ENCODE results near the gene UBXN10.

Gene UBXN10

DNA sequence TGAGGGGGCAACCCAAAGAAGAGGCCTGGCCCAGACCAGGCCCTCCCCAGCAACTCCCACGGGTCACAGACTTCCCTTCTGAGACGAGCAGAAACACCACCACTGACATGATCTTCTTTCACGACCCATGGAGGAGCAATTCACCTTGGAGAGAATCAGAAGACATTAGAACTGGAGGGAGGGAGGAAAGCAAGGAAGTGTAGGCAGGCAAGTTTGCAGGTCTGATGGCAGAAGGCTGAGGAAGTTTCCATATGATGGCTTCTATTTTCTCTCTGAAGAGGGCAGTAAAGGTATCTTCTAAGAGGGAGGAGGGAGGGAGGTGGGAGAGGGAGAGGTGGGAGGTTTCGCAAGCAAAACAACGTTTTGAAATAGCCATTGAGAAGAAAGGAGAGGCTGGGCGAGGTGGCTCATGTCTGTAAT, 1.4 kb upstream of the UBXN10 start:
- DNase-seq: no peak

DNA sequence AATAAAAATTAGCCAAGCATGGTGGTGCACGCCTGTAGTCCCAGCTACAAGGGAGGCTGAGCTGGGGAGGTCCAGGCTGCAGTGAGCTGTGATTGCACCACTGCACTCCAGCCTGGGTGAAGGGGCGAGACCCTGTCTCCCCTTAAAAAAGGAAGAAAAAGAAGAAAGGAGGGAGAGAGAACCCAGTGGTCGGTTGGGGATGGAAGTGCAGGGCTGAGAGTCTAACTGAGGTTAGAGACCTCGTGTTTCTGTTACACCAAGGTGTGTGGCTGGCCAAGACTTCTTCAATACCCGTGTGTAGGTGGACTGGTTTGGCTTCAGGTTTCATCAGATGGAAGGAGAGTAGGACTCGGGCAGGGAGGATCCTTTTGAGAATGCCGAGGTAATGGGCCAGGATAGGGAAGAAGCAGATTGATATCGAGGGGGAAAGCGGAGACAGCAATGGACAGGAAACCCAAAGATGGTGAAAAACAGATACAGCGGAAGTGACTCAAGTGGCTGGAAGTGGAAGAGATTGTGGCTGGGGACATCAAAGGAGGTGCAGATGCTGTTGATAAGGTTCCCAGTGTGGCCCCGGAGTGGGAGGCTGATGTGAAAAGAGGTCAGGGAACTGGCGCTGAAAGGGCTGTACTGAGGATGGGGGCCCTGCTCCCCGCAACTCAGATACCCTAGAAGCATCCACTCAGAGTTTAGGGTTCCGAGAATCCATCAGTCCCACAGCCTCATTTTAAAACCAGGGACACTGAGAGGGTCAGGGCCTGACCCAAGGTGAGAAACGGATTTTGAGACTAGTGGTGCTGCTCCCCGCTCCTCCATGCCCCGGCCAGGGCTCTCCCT, 681 bp upstream of the UBXN10 start:
- no peak for DNase-seq

DNA sequence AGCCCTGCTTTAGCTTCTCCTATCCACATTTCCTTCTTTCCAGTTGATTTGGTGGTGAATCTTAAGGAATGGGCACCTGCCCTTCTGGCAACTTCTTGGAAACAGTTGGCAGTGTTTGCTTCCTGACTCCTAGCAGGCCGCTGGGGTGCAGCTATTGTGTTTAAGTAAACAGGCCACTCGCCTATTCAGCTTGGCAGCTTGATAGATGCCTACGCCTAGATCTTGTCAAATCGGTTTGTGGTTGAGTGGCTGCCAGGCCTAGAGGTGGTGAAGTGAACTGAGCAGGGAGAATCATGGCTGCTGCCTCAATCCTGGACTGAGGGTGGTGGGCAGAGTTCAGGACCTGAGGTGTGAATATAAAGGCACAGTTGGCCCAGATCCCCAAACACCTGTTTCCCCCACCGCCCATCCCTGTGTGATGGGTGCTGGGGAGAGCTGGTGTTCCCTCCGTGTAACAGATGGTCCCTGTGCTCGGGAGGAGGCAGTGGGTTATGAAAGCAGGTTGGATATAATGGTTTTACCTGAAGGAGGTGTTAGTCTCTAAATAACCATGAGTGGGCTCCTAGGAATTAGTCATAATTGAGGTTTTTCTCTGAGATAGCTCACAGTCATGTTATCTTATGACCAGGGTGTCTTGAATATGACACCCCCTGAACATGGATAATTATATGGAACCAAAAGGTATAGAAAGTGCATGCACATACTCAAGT, 1.4 kb downstream of the UBXN10 start:
- DNase-seq: no peak

DNA sequence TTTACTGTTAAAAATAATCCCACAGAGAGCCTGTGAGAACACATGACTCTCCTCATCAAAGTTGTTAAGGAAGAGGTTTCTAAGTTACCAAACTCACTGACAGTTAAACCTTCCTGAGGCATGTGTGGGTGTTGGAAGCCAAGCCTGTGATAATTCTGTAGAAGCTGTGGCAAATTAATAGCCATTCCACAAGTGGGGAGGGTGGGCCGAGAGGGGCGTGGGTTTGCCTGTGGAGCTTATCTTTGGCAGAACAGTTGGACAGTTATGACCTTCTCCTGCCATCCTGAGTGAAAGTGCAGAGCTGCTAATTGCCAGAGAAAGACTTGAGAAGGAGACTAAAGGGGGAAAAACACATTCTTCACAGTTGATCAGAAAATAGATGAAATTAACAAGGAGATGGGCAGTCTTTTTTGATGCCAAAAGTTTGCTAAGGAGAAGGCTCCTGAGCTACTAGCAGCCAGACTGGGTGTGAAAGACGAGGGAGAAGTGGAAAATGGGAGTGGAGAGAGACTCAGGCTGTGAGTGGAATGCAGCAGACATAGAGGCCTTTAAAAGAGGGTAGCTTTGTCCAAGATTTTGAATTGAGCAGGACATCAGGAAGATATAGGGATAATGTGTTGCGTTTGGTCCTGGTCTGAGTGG, 2.0 kb downstream of the UBXN10 start:
- DNase-seq: no peak

DNA sequence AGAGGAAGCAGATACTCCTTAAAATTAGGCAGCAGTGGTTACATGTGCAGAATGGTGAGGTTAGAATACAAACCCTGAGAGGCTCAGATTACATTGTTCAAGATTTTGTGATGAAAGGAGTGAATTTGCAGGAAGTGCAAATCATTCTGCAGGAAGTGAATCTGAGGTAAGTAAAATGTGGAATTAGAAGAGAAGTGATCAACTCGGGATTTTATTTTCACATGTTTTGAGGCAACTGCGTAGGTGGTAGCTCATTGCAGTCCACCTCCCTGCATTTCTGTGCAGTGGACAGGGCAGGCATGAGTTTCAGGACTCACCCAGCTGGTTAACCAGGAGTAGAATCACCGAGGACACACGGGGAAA, 2.5 kb downstream of the UBXN10 start:
- DNase-seq: no peak

DNA sequence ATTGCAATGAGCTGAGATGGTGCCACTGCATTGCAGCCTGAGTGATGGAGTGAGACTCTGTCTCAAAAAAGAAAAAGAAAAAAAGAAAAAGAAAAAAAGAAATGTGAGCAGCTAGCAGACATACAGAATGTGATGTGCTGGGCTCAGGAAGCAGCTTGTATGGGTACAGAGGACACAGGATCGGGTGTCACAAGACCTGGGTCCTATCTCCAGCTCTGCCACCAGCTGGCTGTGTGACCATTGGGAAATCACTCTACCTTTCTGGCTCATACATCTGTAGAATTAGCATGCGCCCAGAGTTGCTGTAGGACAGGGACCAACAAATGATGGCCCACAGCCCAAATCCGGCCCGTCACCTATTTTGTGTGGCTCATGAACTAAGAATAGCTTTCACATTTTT, 3.8 kb downstream of the UBXN10 start:
- no peak for DNase-seq

DNA sequence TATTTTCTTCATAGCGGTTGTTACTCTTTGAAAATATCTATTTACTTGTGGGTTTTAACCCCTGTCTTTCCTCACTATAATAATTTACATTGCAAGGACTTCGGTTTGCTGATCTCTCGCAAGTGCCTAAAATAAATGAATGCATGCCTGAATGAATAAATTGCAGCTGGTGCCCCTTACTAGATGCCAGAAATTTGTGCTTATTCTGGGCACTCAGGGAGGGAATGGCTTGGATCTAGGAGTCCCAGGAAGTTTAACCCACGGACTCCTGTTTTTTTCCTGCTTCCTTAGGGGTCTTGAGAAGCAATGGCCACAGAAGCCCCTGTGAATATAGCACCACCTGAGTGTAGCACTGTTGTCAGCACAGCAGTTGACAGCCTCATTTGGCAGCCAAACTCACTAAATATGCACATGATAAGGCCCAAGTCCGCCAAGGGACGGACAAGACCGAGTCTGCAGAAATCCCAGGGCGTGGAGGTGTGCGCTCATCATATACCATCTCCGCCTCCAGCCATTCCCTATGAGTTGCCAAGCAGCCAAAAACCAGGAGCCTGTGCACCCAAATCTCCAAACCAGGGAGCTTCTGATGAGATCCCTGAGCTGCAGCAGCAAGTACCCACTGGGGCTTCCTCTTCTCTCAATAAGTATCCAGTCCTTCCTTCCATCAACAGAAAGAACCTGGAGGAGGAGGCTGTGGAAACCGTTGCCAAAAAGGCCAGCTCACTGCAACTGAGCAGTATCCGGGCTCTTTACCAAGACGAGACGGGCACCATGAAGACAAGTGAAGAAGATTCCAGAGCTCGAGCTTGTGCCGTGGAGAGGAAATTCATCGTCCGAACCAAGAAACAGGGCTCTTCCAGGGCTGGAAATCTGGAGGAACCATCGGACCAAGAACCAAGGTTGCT, 4.6 kb downstream of the UBXN10 start:
- DNase-seq: no peak

DNA sequence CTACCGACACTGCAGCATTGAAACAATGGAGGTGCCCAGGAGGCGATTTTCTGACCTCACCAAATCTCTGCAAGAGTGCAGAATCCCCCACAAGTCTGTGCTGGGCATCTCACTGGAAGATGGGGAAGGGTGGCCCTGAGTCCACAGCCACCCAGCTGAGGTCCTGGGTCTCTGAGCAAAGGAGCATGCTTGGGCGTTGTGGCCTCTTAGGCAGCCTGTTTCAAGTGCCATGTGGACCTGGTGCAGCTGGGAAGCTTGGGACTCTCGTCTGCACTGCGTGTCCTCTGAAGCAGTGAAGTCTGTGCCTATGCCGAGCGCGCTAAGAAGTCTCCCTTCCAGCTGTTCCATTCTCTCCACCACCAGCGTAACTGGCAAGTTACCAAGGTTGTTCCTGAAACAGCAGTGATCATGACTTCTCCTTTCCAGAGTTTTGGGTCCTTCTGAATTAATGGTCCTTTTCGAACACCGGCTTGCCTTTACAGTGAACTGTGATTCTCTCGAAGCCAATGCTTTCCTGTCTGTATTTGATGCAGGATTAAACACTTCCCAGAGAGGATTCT, 5.5 kb downstream of the UBXN10 start:
- no peak for DNase-seq

DNA sequence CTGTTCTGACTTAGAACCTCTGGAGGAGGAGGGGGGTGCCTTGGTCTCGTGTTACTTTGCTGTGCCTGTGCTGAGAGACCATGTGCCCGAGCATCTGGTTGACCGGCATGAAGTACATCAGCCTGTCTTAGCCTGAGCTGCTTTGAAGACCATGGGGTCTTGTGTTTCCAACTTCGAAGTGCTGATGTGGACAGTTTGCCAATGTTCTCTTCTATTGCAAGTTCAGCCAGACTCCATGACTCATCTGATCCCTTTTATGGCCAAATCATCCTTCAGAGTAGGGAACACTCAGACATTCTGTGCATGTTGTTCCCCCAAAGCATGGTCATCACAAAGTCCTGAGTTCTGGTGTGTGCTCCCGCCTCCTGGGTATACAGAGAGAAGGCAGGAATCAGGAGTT, 6.5 kb downstream of the UBXN10 start:
- DNase-seq: no peak

DNA sequence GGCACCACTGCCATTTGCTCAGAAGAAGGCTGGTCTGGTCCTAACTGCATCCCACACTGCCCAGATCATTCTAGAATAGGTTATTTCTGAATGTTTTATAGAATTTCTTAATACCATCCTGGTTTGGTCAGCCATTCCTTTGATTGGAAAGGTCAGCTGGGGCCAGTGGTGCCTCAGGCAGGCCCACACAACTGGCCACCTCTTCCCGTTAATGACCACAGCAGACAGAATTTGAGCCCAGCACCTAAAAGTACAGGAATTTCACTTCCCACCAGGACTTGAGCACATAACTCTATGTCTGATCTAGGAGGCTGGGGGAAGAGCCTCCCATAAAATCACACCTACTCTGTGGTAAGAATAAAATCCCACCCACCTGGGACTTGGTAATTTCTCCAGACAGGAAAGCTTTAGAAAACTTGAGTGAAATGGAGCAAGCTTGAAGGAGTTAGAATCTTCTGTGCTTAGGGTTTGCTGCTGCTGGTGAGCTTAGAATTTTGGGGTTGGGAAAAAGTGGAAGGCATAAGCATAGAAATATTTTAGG, 7.0 kb downstream of the UBXN10 start:
- DNase-seq: no peak

DNA sequence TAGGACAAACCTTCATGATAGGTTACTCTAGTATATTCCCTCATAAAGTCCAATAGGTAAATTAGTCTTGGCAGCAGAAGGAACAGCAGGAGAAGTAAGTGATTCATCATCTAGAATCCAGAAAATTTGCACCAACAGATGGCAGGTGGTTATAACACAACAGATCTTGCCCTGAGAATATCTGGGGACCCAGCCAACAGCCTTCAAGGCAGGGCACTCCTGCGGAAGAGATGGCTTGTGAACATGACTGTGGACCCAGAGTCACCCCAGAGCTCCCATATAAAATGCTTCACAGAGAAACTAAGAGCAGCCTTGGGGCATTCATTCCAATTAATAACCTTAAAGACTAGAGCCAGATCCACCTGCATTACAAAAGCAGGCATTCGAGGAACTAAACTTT, 8.3 kb downstream of the UBXN10 start:
- peak; percentile 57 for DNase-seq

DNA sequence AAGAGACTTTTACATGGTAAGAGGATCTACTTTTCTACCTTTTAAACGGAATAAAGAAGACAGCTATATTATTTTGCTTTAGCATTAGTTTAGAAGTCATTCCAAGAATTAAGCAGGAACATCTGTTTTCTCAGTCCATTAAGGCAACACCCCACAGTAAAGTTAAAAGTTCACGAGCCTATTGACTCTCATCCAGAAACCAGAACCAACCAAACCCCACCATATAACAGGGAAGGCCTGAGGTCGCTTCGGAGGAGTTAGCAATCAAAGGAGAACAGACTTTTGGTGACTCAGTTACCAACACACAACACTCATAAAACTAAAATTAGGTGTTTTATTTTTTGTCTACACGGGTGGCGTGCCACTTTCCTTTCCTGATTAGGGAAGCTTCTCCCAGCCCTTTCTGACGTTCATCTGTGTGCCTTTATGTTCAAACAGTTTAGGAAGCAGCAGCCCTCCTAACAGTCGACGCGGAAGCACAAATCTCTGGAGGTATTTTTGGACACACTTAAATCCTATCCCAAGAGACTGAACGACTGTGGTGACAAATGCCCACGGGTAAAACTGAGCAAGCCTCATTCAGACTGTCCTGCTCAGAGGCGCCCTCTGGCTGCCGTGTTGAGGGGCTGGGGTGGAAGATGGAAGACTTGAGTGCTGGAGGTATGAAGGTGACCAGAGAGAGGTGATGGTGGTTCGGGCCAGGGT, 9.0 kb downstream of the UBXN10 start:
- DNase-seq: no peak

DNA sequence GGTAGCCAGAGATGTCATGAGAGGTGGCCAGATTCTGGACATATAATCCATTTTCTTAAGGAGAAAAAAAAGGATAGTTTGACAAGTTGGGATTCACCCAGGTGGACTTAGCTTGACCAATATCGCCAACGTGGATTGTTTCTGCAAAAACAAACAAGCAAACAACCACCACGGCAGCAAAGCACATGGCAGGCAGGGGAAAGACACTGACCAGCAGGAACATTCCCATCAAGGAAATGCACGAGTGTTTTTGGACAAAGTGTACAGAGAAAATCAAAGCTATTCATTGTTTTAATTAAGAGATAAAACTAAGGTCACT, 9.5 kb downstream of the UBXN10 start:
- no peak for DNase-seq

DNA sequence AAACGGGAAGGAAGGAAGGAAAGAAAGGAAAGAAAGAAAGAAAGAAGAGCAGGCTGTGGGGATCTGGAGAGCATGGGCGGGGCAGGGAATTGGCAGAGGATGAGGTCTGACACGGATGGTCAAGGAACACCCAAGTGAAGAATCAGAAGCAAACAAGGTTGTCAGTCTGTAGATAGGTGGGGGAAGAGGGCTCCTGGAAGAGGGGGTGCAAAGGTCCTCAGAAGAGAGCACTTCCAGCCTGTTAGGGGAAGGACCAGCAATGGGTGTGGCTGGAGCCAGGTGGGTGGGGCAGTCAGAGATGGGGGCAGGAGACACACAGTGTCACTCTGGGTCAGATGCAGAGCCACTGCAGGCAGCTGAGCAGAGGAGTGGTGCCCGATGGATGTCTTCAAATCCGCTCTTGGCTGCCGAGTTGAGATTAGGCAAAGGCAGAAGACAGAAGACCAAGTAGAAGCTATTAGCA, 11.5 kb downstream of the UBXN10 start:
- DNase-seq: no peak

DNA sequence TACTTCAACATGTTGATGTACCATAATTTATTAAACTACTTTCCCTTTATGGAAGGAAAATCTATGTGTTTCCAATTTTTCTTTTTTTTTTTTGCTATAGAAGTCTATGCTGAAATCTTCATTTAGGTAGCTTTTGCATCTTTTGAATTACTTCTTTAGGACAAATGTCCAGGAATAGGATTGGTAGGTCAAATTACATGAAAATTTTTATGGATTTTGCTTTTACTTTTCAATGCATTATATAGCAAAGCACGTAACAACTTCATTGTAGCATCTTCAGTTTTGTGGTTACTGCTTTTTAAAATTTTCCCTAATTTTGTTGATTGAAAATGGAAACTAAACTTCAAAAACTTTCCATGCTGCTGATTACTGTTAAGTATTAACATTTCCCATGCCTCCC, 12.4 kb downstream of the UBXN10 start:
- no peak for DNase-seq

DNA sequence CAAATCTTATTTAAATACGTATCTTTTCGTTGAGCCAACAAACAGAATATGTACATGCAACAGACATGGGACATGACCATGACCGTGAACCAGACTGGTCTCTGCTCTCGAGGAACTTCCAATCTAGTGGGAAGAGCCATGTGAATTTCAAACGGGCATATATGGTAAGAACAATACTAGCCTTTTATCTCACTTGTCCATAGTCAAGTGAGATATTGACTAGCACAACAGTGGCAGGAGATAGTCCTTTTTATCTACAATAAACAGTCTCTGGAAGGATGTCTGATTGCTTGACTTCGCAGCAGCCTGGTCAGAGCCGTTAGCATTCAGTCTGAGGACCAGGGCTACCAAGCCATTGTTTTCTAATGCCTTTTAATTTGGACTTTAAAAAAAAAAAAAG, 13.0 kb downstream of the UBXN10 start:
- DNase-seq: no peak

DNA sequence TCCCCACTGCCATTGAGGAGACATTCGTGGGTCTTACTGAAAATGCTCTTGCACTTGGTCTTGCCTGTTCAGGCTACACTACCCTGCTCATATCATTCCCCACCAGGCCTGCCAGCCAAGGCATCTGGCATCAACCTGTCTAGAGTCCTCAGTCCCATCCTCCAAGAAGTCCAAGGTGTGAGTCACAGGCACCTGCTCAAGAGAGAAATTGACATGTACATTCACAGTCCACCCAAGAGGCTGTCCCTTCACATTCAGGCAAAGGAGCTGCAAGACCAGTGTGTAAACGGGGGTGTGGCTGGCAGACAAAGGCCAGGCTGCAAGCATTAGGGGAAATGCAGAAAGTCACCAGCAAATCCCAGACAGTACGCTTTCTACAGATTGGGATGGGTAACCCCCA, 13.5 kb downstream of the UBXN10 start:
- no peak for DNase-seq

DNA sequence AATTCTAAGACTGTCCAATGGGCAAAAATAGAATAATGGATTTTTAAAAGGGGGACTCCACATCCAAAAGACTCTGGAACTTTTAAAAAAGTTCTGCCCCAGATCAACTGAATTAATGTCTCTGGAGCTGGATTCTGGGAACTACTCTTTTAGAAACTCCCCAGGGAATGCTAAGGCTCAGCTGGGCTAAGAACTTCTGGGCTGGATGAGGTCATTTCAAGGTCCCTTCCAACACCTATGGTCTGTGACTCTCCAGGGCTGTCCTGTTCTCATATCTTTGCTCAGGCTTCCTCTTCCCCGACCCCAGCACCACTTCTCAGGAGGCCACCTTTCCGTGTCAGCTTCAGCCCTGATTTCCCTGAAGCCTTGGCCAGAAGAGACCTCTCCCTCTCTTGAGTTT, 13.9 kb downstream of the UBXN10 start:
- DNase-seq: no peak

DNA sequence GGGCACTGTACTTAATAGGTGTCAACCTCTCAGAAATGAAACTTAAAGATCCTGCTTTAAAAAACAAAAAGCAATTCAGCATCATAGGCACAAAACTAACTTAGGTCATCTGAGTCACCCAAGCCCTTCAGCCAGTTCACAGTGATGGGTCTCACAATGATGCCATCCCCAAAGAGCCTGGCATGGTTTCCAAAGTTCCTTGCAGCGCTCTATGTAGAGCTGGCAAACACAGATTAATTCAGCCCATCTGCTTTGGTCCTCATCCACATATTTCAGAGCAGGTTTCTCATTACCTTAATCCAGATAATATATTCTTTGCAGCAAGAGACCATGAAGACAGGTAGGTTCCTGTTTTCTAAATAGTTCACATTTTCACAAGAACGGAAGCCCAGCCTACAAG, 15.1 kb downstream of the UBXN10 start:
- no peak for DNase-seq

DNA sequence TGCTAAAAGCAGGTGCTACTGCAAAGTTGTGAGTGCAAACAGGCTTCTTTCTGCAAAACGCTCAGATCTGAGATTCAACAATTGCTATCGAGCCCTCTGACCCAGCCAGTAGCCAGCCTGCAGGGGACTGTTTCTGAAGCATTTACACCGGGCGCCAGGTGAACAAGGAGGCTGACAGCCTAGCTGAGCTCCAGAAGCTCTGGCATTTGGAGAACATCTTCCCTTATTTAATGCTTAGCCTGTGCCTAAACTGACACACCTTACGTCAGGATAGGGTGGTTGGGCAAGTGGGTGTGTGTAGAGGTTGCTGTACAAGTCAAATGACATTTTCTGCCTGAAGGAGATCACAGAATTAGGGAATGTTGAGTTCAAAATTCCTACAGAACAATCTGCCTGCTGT, 16.3 kb downstream of the UBXN10 start:
- no peak for DNase-seq

DNA sequence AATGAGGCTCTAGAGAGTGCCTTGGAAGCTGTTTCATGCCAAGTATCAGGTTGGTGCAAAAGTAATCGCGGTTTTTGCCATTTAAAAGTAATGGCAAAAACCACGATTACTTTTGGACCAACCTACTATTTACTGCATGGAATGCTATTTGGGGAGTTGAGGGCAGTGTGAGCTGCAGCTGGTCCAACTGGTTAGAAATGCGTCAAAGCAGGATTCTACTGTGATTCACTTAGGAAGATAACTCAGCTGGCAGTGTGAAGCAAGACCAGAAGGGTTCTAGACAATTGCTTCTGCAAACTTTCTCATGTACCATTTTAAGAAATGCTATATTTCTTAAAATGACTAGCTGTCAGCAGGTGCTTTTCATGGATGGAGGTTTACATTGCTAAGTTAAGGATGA, 21.6 kb downstream of the UBXN10 start:
- no peak for DNase-seq

DNA sequence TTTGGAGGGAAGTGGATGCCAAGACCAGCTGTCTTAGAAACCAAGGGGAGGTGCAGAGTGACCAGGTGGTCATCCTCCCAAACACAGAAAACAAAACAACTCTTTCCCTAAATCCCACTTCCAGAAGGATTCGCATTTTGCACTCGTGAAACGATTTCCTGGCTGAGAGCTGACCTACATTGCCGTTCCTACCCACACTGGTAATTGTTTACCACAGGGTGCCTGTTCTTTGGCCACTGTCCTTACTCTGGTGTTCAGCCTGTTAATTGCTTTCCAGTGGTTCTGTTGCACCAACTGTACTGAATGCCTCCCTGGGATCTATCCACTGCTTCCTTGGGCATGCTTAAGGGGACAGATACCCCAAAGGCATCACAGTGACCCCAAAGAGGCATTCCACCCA, 23.6 kb downstream of the UBXN10 start:
- DNase-seq: no peak

Measured in NCI-H446 treated with DMSO at 0.1 percent for 48 hours (cell line).